Panc1 (cell line): ENCODE data around the gene IFNLR1. TPM values are rescaled to one million over a fixed set of nuclear protein-coding genes. Genes with fewer than 3 reads are reported as not detected.

Experiments
- ATAC-seq: fragments of 200-7000 bp; cut with Tn5 transposase; 2 replicates; pipeline ENCODE4 v1.9.1; 2020; ENCODE audit warnings: mild to moderate bottlenecking, moderate library complexity
- BruUV-seq: library from RNA; stranded (reverse); fragments of 400-500 nt; replicated peaks from 2 replicates; lab custom pipeline; 2021; lab: Mats Ljungman, UMichigan
- CTCF ChIA-PET: fragments of 300-600 bp; sonication (Branson Sonifier 250); formaldehyde crosslinking; loops from one replicate; lab custom pipeline; 2022; ENCODE audit warnings: antibody characterized with exemption; lab: Charles Lee
- POLR2A ChIA-PET: fragments of 300-600 bp; sonication (Branson Sonifier 250); formaldehyde crosslinking; loops from one replicate; lab custom pipeline; 2022; ENCODE audit warnings: antibody characterized with exemption; lab: Charles Lee
- DNase-seq: peaks from one replicate; pipeline ENCODE4 v3.0.0-alpha.2; 2010; ENCODE audit warnings: low read depth, low spot score
- H3K27ac ChIP-seq: 2 replicates; pipeline ENCODE4 v1.5.1; 2011; ENCODE audit warnings: mild to moderate bottlenecking, low read length, inconsistent platforms
- H3K27me3 ChIP-seq: fragments of 200-500 bp; sonication (Bioruptor generic); 2 replicates; pipeline ENCODE4 v1.6.0; 2014; ENCODE audit warnings: low read length, inconsistent platforms; ENCODE audit not compliant: control insufficient read depth, insufficient read depth
- H3K36me3 ChIP-seq: fragments of 200-500 bp; sonication (Bioruptor generic); 2 replicates; pipeline ENCODE4 v1.5.1; 2014; ENCODE audit warnings: inconsistent platforms, mild to moderate bottlenecking, low read length, moderate library complexity; ENCODE audit not compliant: control insufficient read depth, insufficient read depth
- H3K4me1 ChIP-seq: 2 replicates; pipeline ENCODE4 v1.5.1; 2011; ENCODE audit warnings: inconsistent platforms, mild to moderate bottlenecking, low read length, moderate library complexity; ENCODE audit not compliant: control insufficient read depth, insufficient read depth
- H3K4me3 ChIP-seq, 2 experiments: 2 replicates each; pipeline ENCODE4 v1.5.1; 2011 to 2012; ENCODE audit warnings: low read depth in 2 of 2, low read length in 2 of 2, mild to moderate bottlenecking in 2 of 2, inconsistent platforms in 1 of 2, moderate library complexity in 1 of 2
- H3K9me3 ChIP-seq: fragments of 200-500 bp; sonication (Bioruptor generic); 2 replicates; pipeline ENCODE4 v1.5.1; 2014; ENCODE audit warnings: low read depth, mild to moderate bottlenecking, inconsistent platforms, low read length, moderate library complexity; ENCODE audit not compliant: control insufficient read depth, insufficient read depth
- POLR2AphosphoS5 ChIP-seq: IDR thresholded peaks from 2 replicates; pipeline ENCODE4 v1.6.1; 2012; ENCODE audit warnings: mild to moderate bottlenecking, low read depth, low read length, moderate library complexity
- SIN3A ChIP-seq: IDR thresholded peaks from 2 replicates; pipeline ENCODE4 v1.6.1; 2012; ENCODE audit warnings: low read depth, mild to moderate bottlenecking, low read length, moderate library complexity, borderline replicate concordance; ENCODE audit not compliant: insufficient read depth
- TCF7L2 ChIP-seq: IDR thresholded peaks from 2 replicates; pipeline ENCODE4 v1.6.1; 2011; ENCODE audit warnings: mild to moderate bottlenecking, low read depth, low read length, inconsistent platforms
- in situ Hi-C: cut with HindIII; loops from 2 replicates; pipeline ENCODE4 v1.10.0; 2016; ENCODE audit warnings: low sequenced_read_pairs, low pct_unique_long_range_greater_than_20kb
- intact Hi-C: fragments of 100-400 bp; cut with micrococcal nuclease; formaldehyde crosslinking; loops from one replicate; pipeline ENCODE4 v1.10.0; 2022; ENCODE audit not compliant: unreplicated experiment
- total RNA-seq: library from RNA; stranded (reverse); gene quantifications from one replicate; pipeline ENCODE4 v1.2.1, GENCODE V29; 2021; ENCODE audit not compliant: unreplicated experiment
- TF ChIP-seq, protein P1 (sequence below), 2 experiments: IDR thresholded peaks; 2 replicates each; pipeline ENCODE4 v1.6.1; 2011 to 2012; ENCODE audit warnings: low read depth in 2 of 2, control low read depth in 1 of 2, low read length in 1 of 2, mild to moderate bottlenecking in 1 of 2, moderate library complexity in 1 of 2; ENCODE audit not compliant: insufficient read depth in 1 of 2
- TF ChIP-seq, protein P2 (sequence below): fragments of 450-650 bp; IDR thresholded peaks from 2 replicates; pipeline ENCODE4 v1.5.1; 2017; ENCODE audit warnings: mild to moderate bottlenecking

Gene IFNLR1
- total RNA-seq, 1 experiment from 2014 or later, result 1.0 TPM

DNA sequence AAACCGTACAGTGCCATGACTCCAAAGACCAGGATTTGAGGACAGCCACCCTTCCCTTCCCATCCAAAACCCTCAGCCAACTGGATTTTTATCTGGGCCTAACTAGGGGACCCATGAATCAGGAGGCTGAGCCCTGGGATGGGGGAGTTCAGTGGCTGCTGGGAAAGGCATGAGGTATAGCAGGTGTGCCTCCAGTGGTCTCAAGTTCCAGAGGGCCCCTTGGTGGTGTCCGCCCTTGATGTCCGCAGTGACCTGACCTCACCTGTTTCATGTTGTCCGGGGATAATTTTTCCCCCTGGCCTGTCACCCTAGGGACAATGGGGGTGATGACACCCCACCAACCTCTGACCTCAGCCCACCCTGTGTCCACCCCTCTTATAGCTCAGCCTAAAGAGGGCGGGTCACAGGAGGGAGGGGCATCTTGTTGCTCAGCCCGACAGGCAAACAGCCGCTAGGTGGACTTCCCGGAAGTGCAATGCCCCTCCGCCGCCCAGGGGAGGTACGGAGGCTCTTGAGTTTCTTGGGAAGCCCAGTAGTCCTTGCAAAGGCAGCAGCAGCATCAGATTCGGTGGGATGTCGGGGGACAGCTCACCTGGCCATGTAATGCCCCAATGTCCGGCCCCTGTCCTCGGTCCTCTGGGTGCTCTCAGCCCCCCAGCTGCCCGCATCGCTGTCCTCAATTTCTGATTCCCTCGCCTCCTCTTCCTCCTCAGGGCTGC lies 30.4 kb downstream of the IFNLR1 start:
- no peaks in the 10 kb centered on the region for H3K4me1 ChIP-seq
- DNase-seq (no peak), ATAC-seq (no peak)
- ChIA-PET POLR2A (no interaction called here), CTCF (interaction anchor here (0.6 kb wide), 1 partner anchor 168 kb away, joined by 4 read pairs; no protein-coding TSS in a partner anchor)
- H3K27ac ChIP-seq, result no peak overlapping the region
- in situ Hi-C loops (no loop called here), intact Hi-C loops (no loop called here)
- no peak overlapping the region for H3K4me3 ChIP-seq
- no peaks in the 10 kb centered on the region for H3K27me3 ChIP-seq
- no peaks in the 10 kb centered on the region for H3K36me3 ChIP-seq
- BruUV-seq, result no TSS peak
- H3K9me3 ChIP-seq, result no peaks in the 10 kb centered on the region
- TF ChIP-seq, protein P1, sequence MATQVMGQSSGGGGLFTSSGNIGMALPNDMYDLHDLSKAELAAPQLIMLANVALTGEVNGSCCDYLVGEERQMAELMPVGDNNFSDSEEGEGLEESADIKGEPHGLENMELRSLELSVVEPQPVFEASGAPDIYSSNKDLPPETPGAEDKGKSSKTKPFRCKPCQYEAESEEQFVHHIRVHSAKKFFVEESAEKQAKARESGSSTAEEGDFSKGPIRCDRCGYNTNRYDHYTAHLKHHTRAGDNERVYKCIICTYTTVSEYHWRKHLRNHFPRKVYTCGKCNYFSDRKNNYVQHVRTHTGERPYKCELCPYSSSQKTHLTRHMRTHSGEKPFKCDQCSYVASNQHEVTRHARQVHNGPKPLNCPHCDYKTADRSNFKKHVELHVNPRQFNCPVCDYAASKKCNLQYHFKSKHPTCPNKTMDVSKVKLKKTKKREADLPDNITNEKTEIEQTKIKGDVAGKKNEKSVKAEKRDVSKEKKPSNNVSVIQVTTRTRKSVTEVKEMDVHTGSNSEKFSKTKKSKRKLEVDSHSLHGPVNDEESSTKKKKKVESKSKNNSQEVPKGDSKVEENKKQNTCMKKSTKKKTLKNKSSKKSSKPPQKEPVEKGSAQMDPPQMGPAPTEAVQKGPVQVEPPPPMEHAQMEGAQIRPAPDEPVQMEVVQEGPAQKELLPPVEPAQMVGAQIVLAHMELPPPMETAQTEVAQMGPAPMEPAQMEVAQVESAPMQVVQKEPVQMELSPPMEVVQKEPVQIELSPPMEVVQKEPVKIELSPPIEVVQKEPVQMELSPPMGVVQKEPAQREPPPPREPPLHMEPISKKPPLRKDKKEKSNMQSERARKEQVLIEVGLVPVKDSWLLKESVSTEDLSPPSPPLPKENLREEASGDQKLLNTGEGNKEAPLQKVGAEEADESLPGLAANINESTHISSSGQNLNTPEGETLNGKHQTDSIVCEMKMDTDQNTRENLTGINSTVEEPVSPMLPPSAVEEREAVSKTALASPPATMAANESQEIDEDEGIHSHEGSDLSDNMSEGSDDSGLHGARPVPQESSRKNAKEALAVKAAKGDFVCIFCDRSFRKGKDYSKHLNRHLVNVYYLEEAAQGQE (IDR thresholded peaks at IDR 0.05; ENCODE audit: insufficient read depth in 1 of 2, low read depth in 2 of 2, low read length in 1 of 2), result no peak
- TF ChIP-seq TCF7L2 (no peak), POLR2AphosphoS5 (no peak), SIN3A (no peak)
- TF ChIP-seq, protein P2, sequence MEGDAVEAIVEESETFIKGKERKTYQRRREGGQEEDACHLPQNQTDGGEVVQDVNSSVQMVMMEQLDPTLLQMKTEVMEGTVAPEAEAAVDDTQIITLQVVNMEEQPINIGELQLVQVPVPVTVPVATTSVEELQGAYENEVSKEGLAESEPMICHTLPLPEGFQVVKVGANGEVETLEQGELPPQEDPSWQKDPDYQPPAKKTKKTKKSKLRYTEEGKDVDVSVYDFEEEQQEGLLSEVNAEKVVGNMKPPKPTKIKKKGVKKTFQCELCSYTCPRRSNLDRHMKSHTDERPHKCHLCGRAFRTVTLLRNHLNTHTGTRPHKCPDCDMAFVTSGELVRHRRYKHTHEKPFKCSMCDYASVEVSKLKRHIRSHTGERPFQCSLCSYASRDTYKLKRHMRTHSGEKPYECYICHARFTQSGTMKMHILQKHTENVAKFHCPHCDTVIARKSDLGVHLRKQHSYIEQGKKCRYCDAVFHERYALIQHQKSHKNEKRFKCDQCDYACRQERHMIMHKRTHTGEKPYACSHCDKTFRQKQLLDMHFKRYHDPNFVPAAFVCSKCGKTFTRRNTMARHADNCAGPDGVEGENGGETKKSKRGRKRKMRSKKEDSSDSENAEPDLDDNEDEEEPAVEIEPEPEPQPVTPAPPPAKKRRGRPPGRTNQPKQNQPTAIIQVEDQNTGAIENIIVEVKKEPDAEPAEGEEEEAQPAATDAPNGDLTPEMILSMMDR, result no peak

DNA sequence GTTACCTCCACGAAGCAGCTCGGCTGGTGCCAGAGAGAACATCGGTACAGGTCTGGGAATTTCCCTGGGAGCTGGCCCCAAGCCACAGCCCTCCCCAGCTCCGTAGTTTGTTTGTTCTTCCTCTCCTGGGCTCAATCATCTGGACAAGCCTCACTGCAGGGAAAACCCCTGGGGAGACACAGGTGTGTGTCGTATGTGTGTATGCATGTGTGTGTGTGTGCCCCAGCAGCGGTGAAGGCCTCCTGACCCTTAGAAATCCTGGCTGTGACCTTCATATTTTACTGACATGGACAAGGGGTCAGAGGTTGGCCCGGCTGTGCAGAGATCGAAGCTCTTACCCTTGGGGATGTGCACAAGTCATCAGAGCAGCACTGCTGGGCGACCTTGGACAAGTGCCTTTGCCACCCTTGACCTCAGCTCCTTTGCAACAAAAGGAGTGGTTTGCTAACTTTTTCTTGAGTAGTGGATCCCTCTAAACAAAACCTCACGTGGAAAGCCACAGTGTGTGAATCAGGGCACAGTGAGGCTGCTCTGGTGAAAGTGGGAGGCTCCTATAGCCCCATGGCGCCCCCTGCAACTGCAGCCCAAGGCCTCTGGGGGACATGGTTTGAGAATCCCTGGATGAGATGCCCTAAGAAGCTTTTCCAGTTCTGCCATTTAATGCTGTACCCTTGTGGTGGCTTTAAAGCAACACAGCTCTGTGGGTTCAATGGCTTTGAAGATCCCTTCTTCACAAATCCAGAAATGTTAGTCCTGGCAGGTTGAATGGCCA lies 31.9 kb downstream of the IFNLR1 start:
- DNase-seq (no peak), ATAC-seq (no peak)
- no peaks in the 10 kb centered on the region for H3K9me3 ChIP-seq
- H3K27ac ChIP-seq, result no peak overlapping the region
- peaks cover under 1% of the 10 kb centered on the region; the same call in 1 of the 2 replicates for H3K4me1 ChIP-seq
- H3K4me3 ChIP-seq, result no peak overlapping the region
- no TSS peak for BruUV-seq
- in situ Hi-C loops (no loop called here), intact Hi-C loops (no loop called here)
- H3K27me3 ChIP-seq, result no peaks in the 10 kb centered on the region
- H3K36me3 ChIP-seq, result no peaks in the 10 kb centered on the region
- CTCF ChIA-PET, result no interaction called here
- TF ChIP-seq POLR2AphosphoS5, result no peak
- TF ChIP-seq TCF7L2, result no peak
- TF ChIP-seq, protein P2, result peak; percentile 24; the same call in 1 of the 2 replicates
- POLR2A ChIA-PET, result interaction anchor here (0.6 kb wide), 1 partner anchor 40 kb away, joined by 4 read pairs; no protein-coding TSS in a partner anchor
